Neutrophil (primary cell): Measurements from ENCODE around the gene SNTG2.

Source experiments
- H3K27ac ChIP-seq: fragments of 200-600 bp; sonication (generic); 2 replicates; pipeline ENCODE4 v1.5.1; 2016; ENCODE audit warnings: mild to moderate bottlenecking, moderate library complexity
- H3K27me3 ChIP-seq: fragments of 200-600 bp; sonication (generic); 2 replicates; pipeline ENCODE4 v1.6.0; 2016; ENCODE audit warnings: mild to moderate bottlenecking
- H3K36me3 ChIP-seq: fragments of 200-600 bp; sonication (generic); 2 replicates; pipeline ENCODE4 v1.5.1; 2017
- H3K4me1 ChIP-seq, 2 experiments: fragments of 200-600 bp in 1 of 2; sonication (generic) in 1 of 2; 1 replicate in 1 of 2; 2 replicates in 1 of 2; pipeline versions ENCODE4 v1.5.1 to v1.6.1; 2013 to 2016; ENCODE audit warnings: low read depth in 1 of 2, low read length in 1 of 2, mild to moderate bottlenecking in 1 of 2, moderate library complexity in 1 of 2; ENCODE audit not compliant: control insufficient read depth in 1 of 2, insufficient read depth in 1 of 2
- H3K4me3 ChIP-seq, 2 experiments: fragments of 200-600 bp in 1 of 2; sonication (generic) in 1 of 2; 1 replicate in 1 of 2; 2 replicates in 1 of 2; pipeline ENCODE4 v1.5.1; 2013 to 2016; ENCODE audit warnings: low read depth in 1 of 2, low read length in 1 of 2, mild to moderate bottlenecking in 1 of 2, moderate library complexity in 1 of 2
- H3K9me3 ChIP-seq: fragments of 200-600 bp; sonication (generic); 2 replicates; pipeline ENCODE4 v1.5.1; 2016
- TF ChIP-seq, protein P1 (sequence below): fragments of 200-600 bp; sonication (generic); IDR thresholded peaks from 2 replicates; pipeline ENCODE4 v1.5.1; 2016; ENCODE audit warnings: antibody characterized with exemption

Gene SNTG2

GRCh38 chr2:1278125-1278524, 327.5 kb downstream of the SNTG2 start:
- no peaks in the 10 kb centered on the region for H3K36me3 ChIP-seq
- no peak overlapping the region for H3K27ac ChIP-seq
- H3K4me3 ChIP-seq, result no peak overlapping the region
- no peaks in the 10 kb centered on the region for H3K9me3 ChIP-seq
- H3K4me1 ChIP-seq, result no peaks in the 10 kb centered on the region
- TF ChIP-seq, protein P1, sequence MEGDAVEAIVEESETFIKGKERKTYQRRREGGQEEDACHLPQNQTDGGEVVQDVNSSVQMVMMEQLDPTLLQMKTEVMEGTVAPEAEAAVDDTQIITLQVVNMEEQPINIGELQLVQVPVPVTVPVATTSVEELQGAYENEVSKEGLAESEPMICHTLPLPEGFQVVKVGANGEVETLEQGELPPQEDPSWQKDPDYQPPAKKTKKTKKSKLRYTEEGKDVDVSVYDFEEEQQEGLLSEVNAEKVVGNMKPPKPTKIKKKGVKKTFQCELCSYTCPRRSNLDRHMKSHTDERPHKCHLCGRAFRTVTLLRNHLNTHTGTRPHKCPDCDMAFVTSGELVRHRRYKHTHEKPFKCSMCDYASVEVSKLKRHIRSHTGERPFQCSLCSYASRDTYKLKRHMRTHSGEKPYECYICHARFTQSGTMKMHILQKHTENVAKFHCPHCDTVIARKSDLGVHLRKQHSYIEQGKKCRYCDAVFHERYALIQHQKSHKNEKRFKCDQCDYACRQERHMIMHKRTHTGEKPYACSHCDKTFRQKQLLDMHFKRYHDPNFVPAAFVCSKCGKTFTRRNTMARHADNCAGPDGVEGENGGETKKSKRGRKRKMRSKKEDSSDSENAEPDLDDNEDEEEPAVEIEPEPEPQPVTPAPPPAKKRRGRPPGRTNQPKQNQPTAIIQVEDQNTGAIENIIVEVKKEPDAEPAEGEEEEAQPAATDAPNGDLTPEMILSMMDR, result no peak
- no peaks in the 10 kb centered on the region for H3K27me3 ChIP-seq

- Histone ChIP-seq H3K4me1 (no peaks in the 10 kb centered on the region), H3K27me3 (no peaks in the 10 kb centered on the region), H3K36me3 (no peaks in the 10 kb centered on the region), H3K4me3 (no peak overlapping the region), H3K27ac (no peak overlapping the region), H3K9me3 (no peaks in the 10 kb centered on the region)
- TF ChIP-seq, protein P1, result no peak
These were observed 328.2 kb downstream of the SNTG2 start for GRCh38 chr2:1278861-1279260.

DNA sequence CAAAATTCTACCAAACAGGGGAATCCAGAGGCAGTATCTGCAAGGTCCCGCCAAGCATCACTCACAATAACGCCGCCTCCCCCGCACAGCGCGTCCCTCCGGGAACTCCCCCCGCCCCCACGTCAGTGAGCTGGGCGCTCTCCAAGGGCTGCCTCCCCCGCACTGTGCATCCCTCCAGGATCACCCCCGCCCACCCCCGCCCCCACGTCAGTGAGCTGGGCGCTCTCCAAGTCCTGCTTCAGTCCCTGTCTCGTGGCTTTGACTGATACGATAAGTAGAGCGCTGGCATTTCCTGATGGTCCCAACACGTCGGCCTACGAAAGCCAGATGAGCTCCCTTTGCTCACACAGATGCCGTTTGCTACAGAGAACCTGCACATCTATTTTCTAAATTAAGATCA, 331.9 kb downstream of the SNTG2 start:
- Histone ChIP-seq H3K4me1 (no peaks in the 10 kb centered on the region), H3K4me3 (no peak overlapping the region), H3K9me3 (no peaks in the 10 kb centered on the region), H3K27ac (no peak overlapping the region), H3K27me3 (no peaks in the 10 kb centered on the region), H3K36me3 (no peaks in the 10 kb centered on the region)
- TF ChIP-seq, protein P1, result no peak

DNA sequence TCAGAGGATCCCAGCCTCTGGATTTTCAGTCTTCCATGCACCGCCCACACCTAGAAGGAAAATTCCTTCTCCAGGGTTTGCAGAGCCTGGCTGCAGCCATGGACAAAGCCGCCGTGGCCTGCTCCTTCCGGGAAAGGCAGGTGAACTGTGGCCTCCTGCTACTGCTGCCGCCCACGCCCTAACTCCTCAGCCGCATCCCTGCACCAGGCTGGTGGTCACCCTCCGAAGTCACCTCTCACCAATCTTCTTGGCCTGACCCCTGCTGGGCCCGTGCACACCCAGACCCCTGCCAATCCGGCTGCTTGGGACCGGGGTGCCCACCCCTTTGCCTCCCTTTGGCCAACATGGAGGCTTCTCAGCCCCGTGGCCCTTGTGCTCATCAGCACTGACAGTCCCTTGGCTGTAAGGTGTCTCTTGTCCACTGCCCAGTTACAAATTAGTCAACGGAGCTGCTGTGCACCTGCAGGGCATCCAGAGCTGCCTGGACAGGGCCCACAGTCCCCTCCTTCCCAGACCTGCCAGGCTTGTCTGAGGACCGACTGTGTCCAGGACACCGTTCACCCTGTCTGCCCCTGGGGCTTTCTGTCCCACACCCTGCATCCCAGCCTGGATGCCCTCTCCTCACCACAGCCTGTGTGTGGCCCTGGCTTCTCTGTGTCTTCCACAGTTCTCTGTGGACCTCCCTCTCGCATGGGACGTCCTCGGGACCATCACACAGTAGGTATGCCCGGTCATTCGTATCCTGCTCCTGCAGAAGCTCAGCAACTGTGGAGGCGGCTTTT, 332.6 kb downstream of the SNTG2 start:
- Histone ChIP-seq H3K4me1 (no peaks in the 10 kb centered on the region), H3K27me3 (no peaks in the 10 kb centered on the region), H3K27ac (no peak overlapping the region), H3K4me3 (no peak overlapping the region), H3K36me3 (no peaks in the 10 kb centered on the region), H3K9me3 (no peaks in the 10 kb centered on the region)
- TF ChIP-seq, protein P1, result no peak

GRCh38 chr2:1283871-1284270, 333.2 kb downstream of the SNTG2 start:
- Histone ChIP-seq H3K27ac (no peak overlapping the region), H3K36me3 (no peaks in the 10 kb centered on the region), H3K27me3 (no peaks in the 10 kb centered on the region), H3K9me3 (no peaks in the 10 kb centered on the region), H3K4me3 (no peak overlapping the region), H3K4me1 (no peaks in the 10 kb centered on the region)
- TF ChIP-seq, protein P1, result no peak
